Stimulated activated CD8-positive, alpha-beta memory T cell treated with anti-CD3 and anti-CD28 coated beads, Interleukin-7, amount 100 ng/mL, for 1 hour (primary cell): ENCODE measurements around the gene KCNIP2.

Source experiments
- DNase-seq, 2 donors: peaks; one replicate each; pipeline ENCODE4 v3.0.0-alpha.2; 2020; ENCODE audit warnings: low read depth in 2 of 2

The KCNIP2 gene

DNA sequence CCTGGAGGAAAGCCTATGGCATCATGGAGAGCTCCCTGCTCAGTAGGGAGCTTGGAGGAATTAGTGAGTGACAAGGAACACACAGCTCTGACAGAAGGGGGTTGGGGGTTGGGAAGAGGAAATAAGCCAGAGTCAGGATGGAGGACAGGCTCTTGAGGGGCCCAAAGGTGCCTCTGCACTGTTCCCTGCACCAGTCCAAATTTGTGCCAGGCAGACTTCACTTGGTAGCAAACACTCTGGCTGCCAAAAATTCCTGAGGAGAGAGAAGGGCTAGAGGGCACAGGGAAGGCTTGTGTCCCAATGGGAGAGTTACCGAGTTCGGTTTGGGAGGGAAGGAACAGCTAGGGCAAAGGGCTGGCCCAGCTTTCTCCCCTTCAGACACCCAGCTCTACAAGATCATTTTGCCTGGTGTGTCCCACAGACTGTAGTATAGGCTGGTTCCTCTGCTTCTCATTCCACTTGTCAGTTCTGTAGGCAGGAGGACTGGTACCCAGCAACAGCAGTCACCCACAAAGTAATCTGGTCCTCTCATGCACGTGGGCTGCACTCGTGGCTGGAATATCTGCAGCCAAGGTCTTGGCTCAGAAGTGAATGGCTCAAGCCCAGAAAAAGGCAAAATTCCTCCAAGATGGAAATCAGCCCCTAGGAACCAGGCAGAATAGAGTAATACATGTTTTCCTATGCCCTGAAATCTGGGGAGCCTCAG lies 8.0 kb upstream of the KCNIP2 start:
- no peak for DNase-seq

DNA sequence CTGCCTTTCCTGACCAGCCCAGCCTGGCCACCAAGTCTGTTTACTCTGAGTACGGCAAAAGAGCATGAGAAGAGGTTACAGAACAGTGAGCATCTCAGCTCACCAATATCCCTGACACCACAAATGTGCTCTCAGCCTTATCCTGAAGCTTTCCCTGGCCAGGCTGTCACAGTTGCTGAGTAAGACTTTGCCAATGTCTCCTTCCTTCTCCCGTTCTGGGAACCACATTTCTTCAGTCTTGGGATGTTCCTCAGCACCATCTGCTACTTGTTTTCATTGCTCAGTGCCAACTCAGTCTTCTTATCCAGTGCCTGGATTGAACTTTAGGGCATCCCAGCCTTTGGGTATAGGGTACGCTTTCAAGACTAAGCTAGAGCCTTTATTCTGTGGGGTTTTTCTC lies 7.1 kb upstream of the KCNIP2 start:
- DNase-seq = no peak

- DNase-seq = no peak
These were observed 5.3 kb upstream of the KCNIP2 start for GRCh38 chr10:101848894-101849351.

DNA sequence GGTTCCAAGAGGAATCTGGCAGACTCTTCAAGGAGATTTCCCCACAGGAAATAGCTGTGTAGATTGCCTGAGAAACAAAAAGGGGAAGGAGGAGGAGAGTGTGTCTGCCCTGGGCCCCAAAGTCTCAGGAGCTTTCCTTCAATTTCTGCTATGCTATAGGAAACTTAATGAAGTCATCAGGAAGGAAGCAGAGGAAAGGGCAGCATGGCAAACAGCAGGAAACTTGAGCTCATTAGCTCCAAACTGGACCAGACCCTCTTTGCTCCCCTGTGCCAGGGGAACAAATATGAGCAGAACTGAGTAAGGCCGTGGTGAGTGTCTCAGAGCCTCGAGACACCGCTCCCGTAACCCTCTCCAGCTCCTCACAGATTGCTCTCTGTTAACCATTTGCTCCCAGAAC lies 4.8 kb upstream of the KCNIP2 start:
- no peak for DNase-seq

DNA sequence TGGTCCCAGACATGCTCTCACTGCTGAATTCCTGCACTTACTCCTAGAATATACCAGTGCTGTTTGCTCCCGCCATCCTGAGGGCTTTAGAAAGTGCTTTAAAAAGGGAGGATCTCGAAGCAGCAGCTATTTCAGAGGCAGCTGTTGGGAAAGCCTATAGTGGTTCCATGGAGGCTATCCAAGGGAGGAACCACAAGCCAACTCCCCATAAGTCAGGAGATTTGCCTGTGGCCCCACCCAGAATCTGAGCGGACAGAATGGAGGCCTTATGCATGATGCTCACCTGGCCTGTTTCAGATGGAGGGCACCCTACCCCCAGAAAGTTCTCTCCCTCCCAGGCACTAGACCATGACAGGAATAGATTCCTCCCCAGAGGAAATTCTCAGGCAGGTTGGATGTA lies 2.3 kb upstream of the KCNIP2 start:
- no peak for DNase-seq

DNA sequence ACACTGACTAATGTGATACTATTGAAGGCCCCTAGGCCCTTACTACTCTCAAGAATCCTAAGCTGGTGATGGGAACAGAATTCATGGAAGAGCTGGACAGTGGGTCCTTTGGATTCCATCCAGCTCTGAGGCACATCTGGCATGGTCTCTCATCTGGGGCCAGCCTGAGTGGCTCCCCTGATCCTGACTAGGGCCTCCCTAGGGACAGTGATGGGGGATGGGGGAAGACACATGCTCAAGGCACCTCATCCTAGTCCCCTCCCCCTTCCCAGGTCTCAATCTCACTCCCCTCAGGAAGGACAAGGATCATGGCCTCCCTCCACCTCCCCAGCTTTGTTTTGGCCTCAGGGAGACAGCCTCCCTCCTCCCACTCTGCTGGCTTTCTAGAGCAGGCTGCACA lies 1.8 kb downstream of the KCNIP2 start:
- DNase-seq = no peak

DNA sequence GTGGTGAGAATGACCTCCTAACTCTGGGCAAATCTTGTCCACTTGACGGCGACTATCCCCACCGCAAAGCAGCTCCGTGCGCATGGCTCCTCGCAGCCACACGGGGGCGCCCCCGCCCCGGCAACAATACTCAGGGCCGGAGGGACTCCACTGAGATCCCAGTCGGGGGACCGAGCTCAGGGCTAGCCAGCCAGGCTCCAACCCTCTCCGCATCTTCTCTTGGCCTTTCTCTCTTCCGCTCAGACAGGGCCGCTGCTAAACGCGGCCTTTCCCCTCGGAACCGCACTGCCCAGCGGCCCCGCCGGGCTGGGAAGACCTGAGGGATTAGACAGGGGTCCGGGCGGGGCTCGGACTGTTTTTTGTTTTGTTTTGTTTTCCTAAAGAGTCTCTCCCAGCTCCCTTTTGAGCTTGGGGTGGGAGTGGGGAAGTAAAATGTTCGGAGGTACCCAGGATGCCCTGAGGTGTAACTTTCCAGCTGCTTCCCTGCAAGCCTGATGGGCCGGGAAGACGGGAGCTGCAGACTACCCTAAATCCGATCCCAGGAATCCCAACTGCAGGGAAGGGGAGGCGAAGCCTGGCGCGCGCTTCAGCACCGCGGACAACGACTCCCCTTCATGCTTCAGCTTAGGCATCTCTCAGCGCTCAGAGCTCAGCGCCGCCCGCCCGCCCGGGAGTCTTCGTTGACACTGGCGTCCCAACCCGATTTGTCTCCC lies 2.7 kb downstream of the KCNIP2 start:
- DNase-seq = peak; percentile 49 to 51

DNA sequence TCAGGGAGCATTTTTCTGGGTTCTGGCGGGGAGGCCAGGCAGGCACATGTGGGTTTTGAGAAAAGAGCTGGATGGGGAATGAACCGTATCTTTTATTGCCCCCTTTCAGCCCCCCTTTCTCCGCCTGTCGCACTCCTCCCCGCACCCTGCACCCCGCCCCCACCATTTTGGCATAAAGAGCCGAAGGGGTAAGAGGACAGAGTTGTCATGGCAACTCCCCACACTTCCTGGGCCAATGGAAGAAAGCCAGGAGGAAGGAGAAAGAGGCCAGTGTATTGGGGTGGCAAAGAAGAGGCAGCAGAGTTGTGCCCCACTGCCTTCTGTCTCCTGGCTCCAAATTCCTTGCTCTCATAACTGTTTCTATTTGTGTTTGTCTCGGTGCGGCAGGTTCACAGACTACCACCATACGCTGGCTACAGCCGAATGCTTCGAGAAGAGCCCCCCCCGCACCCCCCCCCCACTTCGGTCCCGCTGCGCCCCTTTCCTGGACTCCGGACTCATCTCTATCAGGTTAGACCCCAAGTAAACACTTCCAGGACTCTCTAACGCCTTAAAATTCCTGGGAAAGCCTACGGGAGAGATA lies 3.4 kb downstream of the KCNIP2 start:
- DNase-seq = no peak

DNA sequence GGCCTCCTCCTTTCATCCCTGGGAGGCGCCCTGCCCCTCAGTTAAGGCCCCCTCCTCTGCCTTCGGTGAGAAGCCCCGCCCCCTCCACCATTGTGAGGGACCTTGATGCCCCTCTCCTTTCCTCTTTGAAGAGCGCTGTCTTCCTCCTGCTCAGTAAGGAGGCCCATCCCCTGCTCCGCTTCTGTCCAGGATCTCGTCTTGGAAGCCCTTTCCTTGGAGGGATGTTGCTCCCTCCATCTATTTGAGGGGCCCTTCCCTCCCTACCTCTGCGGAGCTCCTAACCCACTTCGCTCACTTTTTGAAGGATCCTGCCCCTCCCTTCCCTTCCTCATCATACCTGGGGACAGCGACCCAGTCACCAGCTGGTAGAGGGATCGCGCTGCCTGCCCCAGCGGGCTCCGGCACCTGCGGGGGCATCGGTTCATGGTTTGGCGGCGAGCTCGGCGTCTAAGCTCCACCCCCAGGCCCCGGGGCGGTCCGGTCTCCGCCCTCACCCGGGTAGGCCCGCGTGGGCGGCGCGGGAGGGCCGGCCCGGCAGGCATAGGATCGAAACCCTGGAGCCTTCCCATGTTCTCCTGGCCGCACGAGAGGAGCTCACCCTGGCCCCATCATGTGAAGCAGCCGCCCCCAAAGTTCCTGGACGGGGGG lies 4.1 kb downstream of the KCNIP2 start:
- DNase-seq = peak in 1 of 2 donors; percentile 46

DNA sequence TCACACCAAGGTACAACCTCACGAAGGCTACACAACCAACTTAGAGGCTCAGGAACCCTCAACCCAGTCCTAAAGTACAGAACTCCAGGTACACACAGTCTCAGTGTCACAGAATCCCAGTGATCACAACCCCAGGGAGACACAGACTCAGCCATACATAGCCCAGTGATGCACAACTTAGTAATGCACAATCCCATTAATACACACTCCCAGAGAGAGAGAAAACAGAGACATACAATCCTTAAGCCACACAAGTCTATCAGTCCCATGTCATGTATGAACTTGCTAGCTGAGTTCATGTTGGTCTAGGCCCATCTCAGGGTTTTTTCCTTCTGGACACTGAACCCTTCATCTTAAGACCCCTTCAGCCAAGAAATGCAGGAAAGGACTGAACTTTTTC lies 4.6 kb downstream of the KCNIP2 start:
- no peak for DNase-seq

DNA sequence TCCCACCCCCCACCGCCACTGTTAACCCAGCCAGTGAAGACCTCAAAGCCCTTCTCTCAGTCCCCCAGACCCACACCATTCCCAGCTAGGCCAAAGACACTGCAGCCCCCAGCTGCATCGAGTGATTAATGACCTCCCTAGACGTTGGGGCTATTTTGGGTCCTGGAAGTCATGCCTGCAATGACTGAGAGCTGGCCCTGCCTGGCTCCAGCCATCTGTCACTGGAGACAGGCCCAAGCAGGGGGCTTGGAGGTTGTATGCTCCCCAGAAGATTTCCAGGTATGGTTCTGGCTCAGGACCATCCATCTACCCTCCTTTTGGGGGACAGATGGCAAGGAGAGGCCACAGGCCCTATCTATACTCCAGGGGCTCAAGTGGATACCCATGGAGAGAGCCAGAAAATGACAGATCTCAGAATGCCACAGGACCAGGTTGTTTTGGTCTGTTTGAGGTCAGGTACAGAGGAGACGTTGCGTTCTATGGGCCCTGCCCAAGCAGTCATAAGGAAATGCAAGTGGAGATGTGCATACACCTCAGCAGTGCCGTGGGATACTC lies 5.1 kb downstream of the KCNIP2 start:
- no peak for DNase-seq

DNA sequence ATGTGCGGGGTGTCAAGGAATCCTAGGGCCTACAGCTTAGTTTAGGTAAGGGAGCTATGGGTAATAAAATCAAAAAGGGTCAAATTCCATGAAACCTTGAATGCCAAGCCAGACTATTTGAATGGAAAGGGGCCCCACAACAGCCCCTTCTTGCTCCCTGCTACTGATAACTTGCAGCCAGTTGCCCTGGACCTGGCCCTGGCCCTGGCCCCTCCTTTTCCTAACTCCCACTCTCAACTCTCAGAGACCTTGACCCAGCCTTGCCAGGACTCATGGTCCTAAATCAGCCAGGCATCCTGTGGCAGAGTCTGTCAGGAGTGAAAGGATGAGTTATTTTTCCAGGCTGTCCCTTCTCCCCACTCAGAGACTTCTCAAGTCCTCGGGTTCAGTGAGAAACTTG lies 5.9 kb downstream of the KCNIP2 start:
- no peak for DNase-seq

GRCh38 chr10:101835362-101835761 lies 8.2 kb downstream of the KCNIP2 start:
- DNase-seq = no peak

GRCh38 chr10:101834341-101834740 lies 9.3 kb downstream of the KCNIP2 start:
- DNase-seq = no peak

- DNase-seq = no peak
These were observed 10.1 kb downstream of the KCNIP2 start for GRCh38 chr10:101833466-101833865.

DNA sequence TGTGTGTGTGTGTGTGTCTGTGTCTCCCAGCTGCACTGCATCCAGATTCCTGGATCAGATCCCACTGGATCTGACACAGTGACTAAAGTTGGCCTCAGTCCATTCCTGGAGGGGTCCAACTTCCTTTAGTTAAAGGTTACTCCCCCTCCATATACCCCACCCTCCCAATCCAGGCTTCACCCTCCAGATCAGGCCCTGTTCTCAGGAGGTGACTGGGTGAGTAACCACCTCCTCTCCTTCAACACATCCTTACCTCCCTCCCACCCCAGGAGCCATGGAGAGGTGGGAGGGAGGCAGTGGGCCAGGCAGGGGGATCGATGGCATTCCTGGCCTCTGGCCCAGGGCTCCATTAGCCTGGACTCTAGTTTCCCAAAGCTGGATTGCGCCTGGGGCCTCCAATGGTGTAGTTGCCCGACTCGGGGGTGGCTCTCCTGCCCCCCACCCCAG lies 11.3 kb downstream of the KCNIP2 start:
- DNase-seq = no peak

DNA sequence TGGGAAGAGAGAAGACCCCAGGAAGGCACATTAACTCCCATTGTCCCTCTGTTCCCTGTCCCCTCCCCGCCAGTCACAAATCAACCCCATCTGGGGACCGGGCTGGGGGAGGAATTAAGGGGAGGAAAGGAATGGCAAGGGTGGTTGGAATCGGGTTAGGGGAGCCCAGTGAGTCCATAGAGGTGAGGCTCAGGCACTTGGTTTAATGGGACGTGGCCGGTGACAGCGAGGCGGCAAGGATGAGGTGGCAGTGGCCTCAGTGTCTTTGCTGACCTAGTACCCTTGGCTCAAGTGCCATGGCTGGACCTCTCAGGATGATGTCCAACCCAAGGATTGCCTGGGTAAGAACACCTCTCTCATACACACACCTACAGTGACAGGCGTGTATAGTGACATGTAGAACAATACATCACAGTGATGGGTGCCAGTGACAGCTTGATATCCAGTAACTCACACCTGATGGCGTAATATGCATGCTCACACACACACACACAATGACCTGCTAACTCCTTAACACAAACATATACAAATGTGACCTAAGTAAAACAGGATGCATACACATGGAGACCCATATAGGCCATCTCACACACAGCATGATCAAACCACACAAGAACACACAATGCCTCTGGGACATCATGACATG lies 12.3 kb downstream of the KCNIP2 start:
- DNase-seq = no peak

GRCh38 chr10:101830322-101831168 lies 13.1 kb downstream of the KCNIP2 start:
- DNase-seq = peak; percentile 71 to 78

- peak in 1 of 2 donors; percentile 31 for DNase-seq
These were observed 13.9 kb downstream of the KCNIP2 start for GRCh38 chr10:101829561-101830315.
